Progenitor cell of endocrine pancreas (in vitro differentiated cells): ENCODE measurements around the gene LRBA. TPM values are rescaled to one million over a fixed set of nuclear protein-coding genes. Genes with fewer than 3 reads are reported as not detected.
A peak's percentile ranks its signal among the peaks of the same experiment; 100 is the strongest.

Experiments
- DNase-seq: peaks from one replicate; pipeline ENCODE4 v3.0.0; 2021; ENCODE audit warnings: low spot score; ENCODE audit not compliant: unreplicated experiment
- H3K27ac Mint-ChIP-seq: 2 replicates; pipeline ENCODE4 v1.8.0; 2021; ENCODE audit warnings: mild to moderate bottlenecking, moderate library complexity, mixed read lengths
- H3K27me3 Mint-ChIP-seq: 2 replicates; pipeline ENCODE4 v1.8.0; 2021; ENCODE audit warnings: mixed read lengths
- H3K36me3 Mint-ChIP-seq: 2 replicates; pipeline ENCODE4 v1.8.0; 2022; ENCODE audit warnings: mixed read lengths; ENCODE audit not compliant: insufficient read depth
- H3K4me1 Mint-ChIP-seq: 2 replicates; pipeline ENCODE4 v1.8.0; 2021; ENCODE audit warnings: low read depth, mixed read lengths
- H3K4me3 Mint-ChIP-seq: 2 replicates; pipeline ENCODE4 v1.8.0; 2021; ENCODE audit warnings: low read depth, mild to moderate bottlenecking, moderate library complexity, mixed read lengths
- H3K9me3 Mint-ChIP-seq: 2 replicates; pipeline ENCODE4 v1.8.0; 2021; ENCODE audit warnings: low read depth, mixed read lengths
- total RNA-seq: library from RNA; stranded (reverse); gene quantifications from 2 replicates; pipeline ENCODE4 v1.2.1, GENCODE V29; 2021
- TF ChIP-seq, protein P1 (sequence below): fragments of 200-600 bp; sonication (generic); IDR thresholded peaks from one replicate; pipeline ENCODE4 v1.5.0; 2021; ENCODE audit warnings: antibody characterized with exemption, mild to moderate bottlenecking; ENCODE audit not compliant: unreplicated experiment

LRBA gene
- total RNA-seq, 1 donor from 2014 or later, result 95.2 TPM

DNA sequence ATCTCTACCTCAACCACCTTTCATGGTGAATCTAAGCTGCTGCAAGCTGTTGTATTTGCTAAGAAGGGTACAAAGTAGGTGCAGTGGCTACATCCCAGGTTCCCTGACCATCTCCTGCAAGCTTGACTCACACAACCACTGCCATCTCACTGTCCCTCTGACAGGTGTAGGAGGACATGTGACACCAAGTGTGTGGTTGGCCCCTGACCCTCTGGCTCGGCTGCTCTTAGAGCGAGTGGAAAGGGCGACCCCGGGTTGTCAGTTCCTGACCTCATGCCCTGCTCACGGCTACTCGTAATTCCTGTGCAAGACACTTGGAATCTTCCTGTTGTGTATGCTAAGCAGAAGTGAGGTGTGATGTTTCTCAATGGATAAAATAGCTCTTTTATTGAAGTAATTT is 752.5 kb downstream of the LRBA start:
- Mint-ChIP-seq H3K4me1 (peaks cover 3% of the 10 kb centered on the region), H3K9me3 (peaks cover 11% of the 10 kb centered on the region), H3K27ac (no peak overlapping the region), H3K27me3 (no peaks in the 10 kb centered on the region), H3K4me3 (no peak overlapping the region), H3K36me3 (peaks cover 25% of the 10 kb centered on the region)
- TF ChIP-seq, protein P1, sequence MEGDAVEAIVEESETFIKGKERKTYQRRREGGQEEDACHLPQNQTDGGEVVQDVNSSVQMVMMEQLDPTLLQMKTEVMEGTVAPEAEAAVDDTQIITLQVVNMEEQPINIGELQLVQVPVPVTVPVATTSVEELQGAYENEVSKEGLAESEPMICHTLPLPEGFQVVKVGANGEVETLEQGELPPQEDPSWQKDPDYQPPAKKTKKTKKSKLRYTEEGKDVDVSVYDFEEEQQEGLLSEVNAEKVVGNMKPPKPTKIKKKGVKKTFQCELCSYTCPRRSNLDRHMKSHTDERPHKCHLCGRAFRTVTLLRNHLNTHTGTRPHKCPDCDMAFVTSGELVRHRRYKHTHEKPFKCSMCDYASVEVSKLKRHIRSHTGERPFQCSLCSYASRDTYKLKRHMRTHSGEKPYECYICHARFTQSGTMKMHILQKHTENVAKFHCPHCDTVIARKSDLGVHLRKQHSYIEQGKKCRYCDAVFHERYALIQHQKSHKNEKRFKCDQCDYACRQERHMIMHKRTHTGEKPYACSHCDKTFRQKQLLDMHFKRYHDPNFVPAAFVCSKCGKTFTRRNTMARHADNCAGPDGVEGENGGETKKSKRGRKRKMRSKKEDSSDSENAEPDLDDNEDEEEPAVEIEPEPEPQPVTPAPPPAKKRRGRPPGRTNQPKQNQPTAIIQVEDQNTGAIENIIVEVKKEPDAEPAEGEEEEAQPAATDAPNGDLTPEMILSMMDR, result no peak
- no peak for DNase-seq

DNA sequence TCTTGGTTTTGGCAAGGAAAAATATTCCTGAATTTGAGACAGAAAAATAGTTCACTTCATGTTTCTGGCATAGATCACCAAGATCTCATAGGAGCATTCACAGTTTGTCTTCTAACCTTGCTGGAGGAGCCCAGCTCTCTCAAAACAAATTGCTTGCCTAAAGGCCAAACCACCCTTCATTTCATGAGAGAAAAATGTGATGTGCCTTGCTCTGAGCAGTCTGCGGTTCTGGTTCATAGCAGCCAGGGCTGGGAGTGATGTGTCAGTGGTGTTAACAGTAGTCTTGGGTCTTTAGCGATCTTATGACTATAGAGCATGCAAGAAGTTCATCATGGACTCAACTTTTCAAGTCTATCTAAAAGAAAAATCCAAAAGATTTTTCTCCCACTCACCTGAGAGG is 753.5 kb downstream of the LRBA start:
- TF ChIP-seq, protein P1, result no peak
- Mint-ChIP-seq H3K4me1 (peaks cover 7% of the 10 kb centered on the region), H3K4me3 (no peak overlapping the region), H3K36me3 (peaks cover 21% of the 10 kb centered on the region), H3K9me3 (peaks cover 4% of the 10 kb centered on the region), H3K27me3 (no peaks in the 10 kb centered on the region), H3K27ac (no peak overlapping the region)
- DNase-seq, result no peak

GRCh38 chr4:150259861-150260567 is 755.1 kb downstream of the LRBA start:
- H3K27me3 Mint-ChIP-seq, result no peaks in the 10 kb centered on the region
- H3K9me3 Mint-ChIP-seq, result no peaks in the 10 kb centered on the region

DNA sequence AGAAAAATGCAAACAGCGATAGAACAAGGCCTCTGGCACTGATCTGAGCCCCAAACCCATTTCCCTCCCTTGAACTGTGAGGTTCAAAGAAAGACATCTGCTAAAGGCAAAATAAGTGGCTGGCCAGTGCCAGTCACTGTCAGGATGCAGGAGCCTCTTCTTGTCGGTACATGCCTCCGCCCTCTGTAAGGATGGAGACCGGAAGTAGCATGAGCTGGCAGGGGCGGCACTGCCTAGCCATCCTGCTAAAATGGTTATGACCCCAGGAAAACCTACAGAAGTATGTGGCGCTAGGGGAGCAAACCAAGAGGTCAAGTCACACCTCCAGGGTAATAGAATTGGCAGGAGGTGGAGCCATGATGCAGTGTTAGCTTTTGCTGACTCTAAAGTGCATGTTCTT is 756.5 kb downstream of the LRBA start:
- DNase-seq, result no peak
- Mint-ChIP-seq H3K4me3 (no peak overlapping the region), H3K27me3 (no peaks in the 10 kb centered on the region), H3K9me3 (peaks cover 3% of the 10 kb centered on the region), H3K4me1 (peaks cover 13% of the 10 kb centered on the region), H3K36me3 (peaks cover 14% of the 10 kb centered on the region), H3K27ac (no peak overlapping the region)
- TF ChIP-seq, protein P1, result no peak

More at GRCh38 chr4:150259861-150260567, 755.1 kb downstream of the LRBA start:
- Mint-ChIP-seq H3K4me3 (no peak overlapping the region), H3K36me3 (peaks cover 13% of the 10 kb centered on the region), H3K27ac (peak overlapping the region; percentile 9), H3K4me1 (peaks cover 16% of the 10 kb centered on the region)
- TF ChIP-seq, protein P1, result no peak
- DNase-seq, result no peak

- no peak for DNase-seq
- Mint-ChIP-seq H3K4me1 (peaks cover 13% of the 10 kb centered on the region), H3K27me3 (no peaks in the 10 kb centered on the region), H3K4me3 (no peak overlapping the region), H3K9me3 (peaks cover 3% of the 10 kb centered on the region), H3K27ac (no peak overlapping the region), H3K36me3 (peaks cover 12% of the 10 kb centered on the region)
- TF ChIP-seq, protein P1, result no peak
Measured at GRCh38 chr4:150256841-150257730, 758.0 kb downstream of the LRBA start.
